K562 (cell line): ENCODE results near the gene RUSC2. TPM values are rescaled to one million over a fixed set of nuclear protein-coding genes. Genes with fewer than 3 reads are reported as not detected.

Source experiments
- ATAC-seq: fragments of 200-7000 bp; cut with Tn5 transposase; 3 replicates; pipeline ENCODE4 v1.9.1; 2020; ENCODE audit warnings: moderate library complexity
- BruUV-seq: library from RNA; stranded (reverse); fragments of 400-500 nt; replicated peaks from 2 replicates; lab custom pipeline; 2021; lab: Mats Ljungman, UMichigan
- CTCF ChIA-PET: fragments of 300-600 bp; formaldehyde crosslinking; extraction: SDS; loops from one replicate; lab custom pipeline; 2021; ENCODE audit warnings: low intra/inter-chr PET ratio; lab: Yijun Ruan, JAX
- POLR2A ChIA-PET: fragments of 300-600, 350-650 bp; sonication (Branson Sonifier 250); formaldehyde crosslinking; extraction: SDS; loops from one replicate; lab custom pipeline; 2021; ENCODE audit warnings: antibody characterized with exemption, inconsistent platforms; lab: Yijun Ruan, JAX
- DNase-seq, 4 experiments: peaks; one replicate each; pipeline versions ENCODE4 v3.0.0 to v3.0.0-alpha.2; 2011 to 2018; ENCODE audit warnings: low spot score in 3 of 4, mixed read lengths in 3 of 4; ENCODE audit errors: extremely low read depth in 1 of 4
- FAIRE-seq: peaks from 2 replicates; lab custom pipeline; 2011; peaks lifted over from hg19 to GRCh38; lab: Jason Lieb, UNC
- H2AFZ ChIP-seq: 2 replicates; pipeline ENCODE4 v1.6.0; 2011; ENCODE audit warnings: low read depth, low read length, control low read depth, inconsistent platforms
- H3K27ac ChIP-seq: fragments of 200-600 bp; 3 replicates; pipeline ENCODE4 v1.8.0; 2011; ENCODE audit warnings: low read depth, mild to moderate bottlenecking, control low read depth, inconsistent platforms, low read length, moderate library complexity, mixed read lengths; ENCODE audit errors: extremely low read depth
- H3K27me3 ChIP-seq, 2 experiments: fragments of 300-600 bp in 1 of 2; 2 replicates in 1 of 2; 3 replicates in 1 of 2; pipeline versions ENCODE4 v1.6.0 to v1.8.0; 2011; ENCODE audit warnings: inconsistent platforms in 2 of 2, low read length in 2 of 2, mild to moderate bottlenecking in 1 of 2, mixed read lengths in 1 of 2, moderate library complexity in 1 of 2; ENCODE audit not compliant: control insufficient read depth in 2 of 2, insufficient read depth in 2 of 2
- H3K36me3 ChIP-seq: fragments of 300-600 bp; 3 replicates; pipeline ENCODE4 v1.8.0; 2011; ENCODE audit warnings: mild to moderate bottlenecking, low read length, inconsistent platforms; ENCODE audit not compliant: control insufficient read depth, insufficient read depth
- H3K4me1 ChIP-seq, 2 experiments: fragments of 200-600 bp in 1 of 2; replicated peaks in 1 of 2; 2 replicates in 1 of 2; 3 replicates in 1 of 2; pipeline versions ENCODE4 v1.5.1 to v1.8.0; 2011; ENCODE audit warnings: inconsistent platforms in 2 of 2, low read length in 2 of 2, mild to moderate bottlenecking in 1 of 2, mixed read lengths in 1 of 2, moderate library complexity in 1 of 2; ENCODE audit not compliant: control insufficient read depth in 2 of 2, insufficient read depth in 2 of 2
- H3K4me2 ChIP-seq: 2 replicates; pipeline ENCODE4 v1.6.1; 2011; ENCODE audit warnings: low read length, control low read depth, inconsistent platforms, mixed read lengths; ENCODE audit not compliant: insufficient read depth
- H3K4me3 ChIP-seq: fragments of 200-600 bp; sonication (generic), shearing (Covaris generic); 2 replicates; pipeline ENCODE4 v1.5.1; 2016; ENCODE audit warnings: control low read depth, inconsistent platforms
- H3K79me2 ChIP-seq: fragments of 200-600 bp; 3 replicates; pipeline ENCODE4 v1.8.0; 2011; ENCODE audit warnings: low read length, inconsistent platforms; ENCODE audit not compliant: control insufficient read depth, insufficient read depth
- H3K9ac ChIP-seq, 2 experiments: 2 replicates each; pipeline versions ENCODE4 v1.6.0 to v1.6.1; 2011; ENCODE audit warnings: low read depth in 2 of 2, low read length in 2 of 2, control low read depth in 1 of 2, inconsistent platforms in 1 of 2, mild to moderate bottlenecking in 1 of 2, mixed read lengths in 1 of 2; ENCODE audit not compliant: insufficient read depth in 1 of 2
- H3K9me1 ChIP-seq: one replicate; pipeline ENCODE4 v1.6.0; 2011; ENCODE audit warnings: inconsistent platforms, mild to moderate bottlenecking, low read length, moderate library complexity; ENCODE audit not compliant: control insufficient read depth, insufficient read depth
- H3K9me3 ChIP-seq: replicated peaks from 2 replicates; pipeline ENCODE4 v1.5.1; 2011; ENCODE audit warnings: low read depth, low read length, inconsistent platforms; ENCODE audit not compliant: control insufficient read depth, insufficient read depth
- H4K20me1 ChIP-seq: replicated peaks from 2 replicates; pipeline ENCODE4 v1.6.1; 2011; ENCODE audit warnings: low read length, inconsistent platforms, mixed read lengths; ENCODE audit not compliant: control insufficient read depth, insufficient read depth
- GABPA ChIP-seq: fragments of 200-800 bp; sonication (Bioruptor generic); conservative IDR thresholded peaks from 2 replicates; pipeline ENCODE4 v1.6.1; 2016; ENCODE audit warnings: low read depth, missing genetic modification characterization, missing compliant biosample characterization
- MAFG ChIP-seq: fragments of 450-650 bp; conservative IDR thresholded peaks from 2 replicates; pipeline ENCODE4 v1.6.1; 2016; ENCODE audit warnings: missing genetic modification characterization, missing compliant biosample characterization
- NFYB ChIP-seq: IDR thresholded peaks from 2 replicates; pipeline ENCODE4 v1.6.1; 2011; ENCODE audit warnings: mild to moderate bottlenecking, moderate library complexity; ENCODE audit not compliant: insufficient read length; ENCODE audit errors: extremely low read depth
- PCBP2 ChIP-seq: fragments of 200-400 bp; formaldehyde crosslinking; IDR thresholded peaks from 2 replicates; pipeline ENCODE4 v1.6.1; 2018; ENCODE audit warnings: low read length, low read depth, mild to moderate bottlenecking, moderate library complexity; ENCODE audit not compliant: poor library complexity, severe bottlenecking
- ZNF41 ChIP-seq: fragments of 250-450 bp; sonication (Bioruptor Pico); conservative IDR thresholded peaks from 2 replicates; pipeline ENCODE4 v1.4.0; 2020; ENCODE audit warnings: mild to moderate bottlenecking
- WGBS: fragments of 100-300 bp; shearing (Covaris generic); methylation state at CpG from one replicate; pipeline ENCODE4 v1.1.6; 2016; ENCODE audit warnings: low coverage, mixed read lengths; ENCODE audit not compliant: insufficient coverage; ENCODE audit errors: missing lambda C conversion rate; 5-methylcytosine and 5-hydroxymethylcytosine counted together
- in situ Hi-C: fragments of 300-500 bp; cut with MboI; formaldehyde crosslinking; loops from 4 replicates; pipeline ENCODE4 v1.15.0; 2018; ENCODE audit warnings: inconsistent platforms, mixed read lengths
- intact Hi-C: fragments of 100-400 bp; cut with micrococcal nuclease; formaldehyde crosslinking; loops from 2 replicates; pipeline ENCODE4 v1.14.2; 2022
- polyA plus RNA-seq, 8 experiments: library from polyadenylated mRNA; depleted of rRNA in 4 of 8; stranded (reverse) in 5 of 8; unstranded in 3 of 8; fragments of >200 nt; fragmentation: Nextera tagmentation in 2 of 8; fragmentation: Illumina TruSeq in 1 of 8; extraction: Ambion mirVana in 2 of 8; extraction: Trizol in 1 of 8; gene quantifications; 2 replicates each; pipeline versions ENCODE4 v1.2.1 to v1.2.3, GENCODE V29; 2011 to 2014; ENCODE audit warnings: inconsistent platforms in 1 of 8, missing spikeins in 1 of 8
- total RNA-seq, 7 experiments: library from RNA; depleted of rRNA in 6 of 7; stranded (reverse); fragments of >200 nt in 6 of 7; fragmentation: Illumina TruSeq in 2 of 7; extraction: Trizol in 2 of 7; gene quantifications; 2 replicates each; pipeline versions ENCODE4 v1.2.1 to v1.2.3, GENCODE V29; 2011 to 2021; ENCODE audit warnings: low replicate concordance in 1 of 7

Gene RUSC2
- total and polyA plus RNA-seq, 9 of the 15 experiments (the other 6 are each of a cell fraction or from before 2014, with no cell fraction given): 0.08 to 12.8 (median 3.1) TPM

DNA sequence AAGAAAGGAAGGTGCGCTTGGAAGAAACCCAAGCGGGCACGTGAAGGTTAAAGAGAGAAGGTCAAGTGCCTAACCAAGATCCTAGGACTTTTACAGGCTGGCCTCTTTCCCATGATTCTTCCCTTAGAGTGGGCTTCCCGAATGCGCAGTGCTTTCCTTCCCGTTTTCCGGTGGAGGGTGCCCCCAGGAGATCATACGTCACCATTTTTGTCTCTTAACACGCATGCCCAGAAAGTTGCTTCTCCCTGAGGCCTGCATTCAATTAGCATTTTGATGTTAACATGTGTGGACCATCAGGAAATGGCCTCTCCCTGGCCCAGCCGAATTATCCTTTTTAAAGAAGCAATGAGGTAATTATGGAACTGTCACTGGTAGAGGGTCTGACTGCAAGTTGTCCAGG lies 1.9 kb upstream of the RUSC2 start:
- Histone ChIP-seq H3K4me1 (peaks cover 11 to 16% of the 10 kb centered on the region in 2 experiments; a peak in 4 of 5 replicates), H3K9me1 (no peaks in the 10 kb centered on the region), H3K27me3 (no peaks in the 10 kb centered on the region), H2AFZ (no peak overlapping the region), H3K9ac (no peak overlapping the region), H3K4me3 (no peak overlapping the region), H4K20me1 (no peaks in the 10 kb centered on the region), H3K79me2 (peaks cover 34% of the 10 kb centered on the region), H3K9me3 (no peaks in the 10 kb centered on the region; the same call in 1 of the 2 replicates), H3K4me2 (no peak overlapping the region), H3K36me3 (no peaks in the 10 kb centered on the region), H3K27ac (no peak overlapping the region)
- POLR2A ChIA-PET: no interaction called here
- CTCF ChIA-PET: no interaction called here
- BruUV-seq: no TSS peak
- ATAC-seq: no peak
- DNase-seq: no peak
- no peak for TF ChIP-seq GABPA (tag)
- no peak for TF ChIP-seq PCBP2
- TF ChIP-seq MAFG (tag): no peak
- in situ Hi-C loops: loop anchor here (5.0 kb wide), 1 partner anchor 64 kb away; no protein-coding TSS in a partner anchor
- intact Hi-C loops: no loop called here
- no peak for FAIRE-seq
- WGBS: 84% methylated on average over 10 of the region's 10 CpGs

GRCh38 chr9:35488566-35489312 lies 1.2 kb upstream of the RUSC2 start:
- Histone ChIP-seq H3K9me1 (no peaks in the 10 kb centered on the region), H3K9ac (peak overlapping the region in 1 of 2 experiments; percentile 88; a peak in 2 of 4 replicates), H3K4me3 (peak overlapping the region; percentile 67)
- CTCF ChIA-PET: interaction anchor here (0.8 kb wide), 1 partner anchor 65 kb away, joined by 5 read pairs; no protein-coding TSS in a partner anchor
- in situ Hi-C loops: loop anchor here (5.0 kb wide), 1 partner anchor 64 kb away; no protein-coding TSS in a partner anchor
- TF ChIP-seq ZNF41 (CRISPR knock-in tag) (no peak), NFYB (peak; percentile 19)
- TF ChIP-seq, all 486 proteins: peak for 1
- Histone ChIP-seq H3K79me2 (peaks cover 41% of the 10 kb centered on the region), H3K4me1 (peaks cover 11 to 16% of the 10 kb centered on the region in 2 experiments; a peak in 4 of 5 replicates), H3K4me2 (peak overlapping the region; percentile 95), H3K27ac (peak overlapping the region; percentile 93; the same call in 2 of the 3 replicates), H4K20me1 (no peaks in the 10 kb centered on the region), H2AFZ (peak overlapping the region; percentile 93), H3K9me3 (no peaks in the 10 kb centered on the region; the same call in 1 of the 2 replicates), H3K27me3 (no peaks in the 10 kb centered on the region), H3K36me3 (no peaks in the 10 kb centered on the region)
- no peak for FAIRE-seq
- WGBS: 93% methylated on average over 8 of the region's 10 CpGs
- POLR2A ChIA-PET: interaction anchor here (1.0 kb wide), 1 partner anchor 10 kb away, joined by 4 read pairs; no protein-coding TSS in a partner anchor
- DNase-seq: no peak
- no peak for ATAC-seq
- intact Hi-C loops: no loop called here
- BruUV-seq: no TSS peak
